GM21786 (cell line): ENCODE measurements around the gene PDGFC.
"Not testable (repeated sequence)": the region's sequence is repeated elsewhere in the genome, so short reads cannot be mapped to it uniquely, and the experiment has no call there.

Experiments
- ATAC-seq: cut with Tn5 transposase; IDR thresholded peaks from one replicate; pipeline ENCODE4 v1.9.1; 2021; ENCODE audit not compliant: unreplicated experiment

The PDGFC gene

DNA sequence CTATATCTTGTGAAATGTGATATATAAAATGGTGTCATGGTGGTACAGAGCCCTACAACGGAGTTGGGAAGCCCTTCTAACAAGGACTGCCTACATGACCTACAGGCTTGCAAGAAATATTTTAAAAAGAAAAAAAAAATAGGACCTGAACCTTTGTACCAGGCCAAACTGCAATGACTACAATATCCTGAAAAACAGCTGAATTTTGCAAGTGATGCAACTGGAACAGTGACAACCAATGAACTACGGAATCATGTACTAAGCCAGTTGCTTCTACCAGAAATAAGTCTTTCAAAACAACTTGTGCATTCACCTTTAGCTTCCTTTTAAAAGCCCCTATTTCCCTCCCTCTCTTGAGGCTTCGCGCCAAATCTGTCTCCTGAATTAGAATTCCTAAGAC lies 58.4 kb downstream of the PDGFC start:
- ATAC-seq, result no peak

DNA sequence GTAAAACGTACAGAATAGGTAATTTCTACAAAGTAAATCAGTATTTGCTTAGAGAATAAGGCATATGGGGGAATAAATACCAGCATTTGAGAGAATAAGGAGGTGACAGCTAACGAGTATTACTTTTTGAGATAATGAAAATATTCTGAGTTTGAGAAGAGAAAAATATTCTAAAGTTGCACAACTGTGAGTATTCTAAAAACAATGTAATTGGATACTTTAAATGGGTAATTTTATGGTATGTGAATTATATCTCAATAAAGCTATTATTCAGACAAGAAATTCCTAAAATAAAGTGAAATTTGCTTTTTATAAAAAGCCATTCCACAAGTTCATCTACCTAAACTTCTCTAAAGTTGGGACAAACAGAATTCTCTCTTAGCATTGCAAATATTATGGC lies 62.6 kb downstream of the PDGFC start:
- no peak for ATAC-seq

DNA sequence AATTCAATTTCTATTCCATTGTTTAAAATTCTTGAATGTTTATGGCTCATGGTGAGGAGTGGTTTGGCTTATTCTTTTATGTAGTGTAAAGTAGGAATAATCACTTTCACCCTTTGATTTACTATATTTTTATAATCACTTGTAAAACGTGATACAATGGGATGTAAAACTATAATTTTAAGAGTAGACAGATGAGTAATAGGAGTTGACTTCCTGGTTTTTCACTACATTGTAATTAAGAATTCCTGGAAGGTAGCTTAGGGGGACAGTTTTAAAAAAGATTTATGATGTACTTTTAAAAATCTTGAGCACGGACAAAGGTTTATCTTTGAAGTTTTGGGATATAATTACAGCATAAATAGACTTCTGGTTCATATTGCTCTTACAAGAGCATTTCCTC lies 65.3 kb downstream of the PDGFC start:
- no peak for ATAC-seq

DNA sequence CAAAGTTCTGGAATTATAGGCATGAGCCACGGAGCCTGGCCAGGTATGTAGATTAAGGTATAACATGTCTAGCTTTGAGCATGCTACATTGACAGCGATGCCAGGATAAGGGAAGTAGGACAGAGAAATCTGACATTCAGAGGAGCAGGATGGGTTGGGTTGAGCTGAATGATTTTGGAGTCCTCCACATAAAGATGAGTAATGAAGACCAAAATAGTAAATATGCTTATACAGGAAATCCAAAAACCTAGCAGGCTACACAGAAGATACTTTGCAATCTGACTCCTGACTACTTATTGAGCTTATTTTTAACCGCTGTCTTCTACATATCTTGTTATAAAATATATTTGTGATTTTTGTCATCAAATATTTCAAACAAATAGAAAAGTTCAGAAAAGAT lies 69.7 kb downstream of the PDGFC start:
- no peak for ATAC-seq

DNA sequence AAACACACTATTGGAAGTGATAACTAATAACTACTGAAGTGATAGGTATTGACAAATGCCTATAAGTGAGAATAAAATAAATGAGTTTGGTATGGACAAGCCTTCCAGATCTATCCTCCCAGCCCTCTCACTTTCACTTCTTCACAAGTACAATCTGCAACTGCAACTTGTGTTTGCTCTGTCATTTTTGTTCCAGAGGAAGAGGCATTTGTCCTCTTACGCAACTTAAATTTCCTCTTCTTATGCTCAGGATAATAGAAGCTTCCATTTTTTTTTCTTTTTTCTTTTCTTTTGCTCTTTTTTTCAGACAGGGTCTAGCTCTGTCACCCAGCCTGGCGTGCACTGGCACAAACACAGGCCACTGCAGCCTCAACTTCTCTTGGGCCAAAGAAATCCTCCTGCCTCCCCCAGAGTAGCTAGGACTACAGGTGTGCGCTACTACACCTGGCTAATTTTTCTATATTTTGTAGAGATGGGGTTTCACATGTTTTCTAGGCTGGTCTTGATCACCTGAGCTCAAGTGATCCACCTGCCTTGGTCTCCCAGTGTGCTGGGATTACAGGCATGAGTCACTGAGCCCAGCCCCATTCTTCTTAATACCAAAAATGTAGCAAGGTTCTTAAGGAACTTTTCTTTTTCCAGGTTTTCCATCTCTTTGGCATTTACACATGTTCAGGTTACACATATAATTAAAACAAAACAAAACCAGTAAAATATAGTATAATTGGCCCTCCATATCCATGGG lies 73.1 kb downstream of the PDGFC start:
- ATAC-seq, result no peak

DNA sequence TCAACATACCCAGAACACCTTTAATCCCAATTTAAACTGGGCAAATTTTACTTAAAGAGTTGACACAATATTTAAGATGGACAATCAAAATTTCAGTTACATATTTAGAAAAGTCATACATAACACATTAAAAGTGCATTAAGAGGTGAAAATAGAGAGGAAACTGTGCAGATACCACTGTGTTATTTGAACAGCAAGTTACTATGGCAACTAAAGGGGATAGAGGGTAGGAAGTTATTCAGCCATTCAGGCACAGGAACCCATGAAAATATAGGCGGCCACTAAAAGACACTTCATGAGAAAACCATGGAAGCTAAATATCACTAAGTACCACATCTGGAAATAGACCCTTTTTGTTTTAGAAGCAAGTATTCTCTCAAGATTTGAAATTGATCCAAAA lies 75.1 kb downstream of the PDGFC start:
- ATAC-seq, result no peak

DNA sequence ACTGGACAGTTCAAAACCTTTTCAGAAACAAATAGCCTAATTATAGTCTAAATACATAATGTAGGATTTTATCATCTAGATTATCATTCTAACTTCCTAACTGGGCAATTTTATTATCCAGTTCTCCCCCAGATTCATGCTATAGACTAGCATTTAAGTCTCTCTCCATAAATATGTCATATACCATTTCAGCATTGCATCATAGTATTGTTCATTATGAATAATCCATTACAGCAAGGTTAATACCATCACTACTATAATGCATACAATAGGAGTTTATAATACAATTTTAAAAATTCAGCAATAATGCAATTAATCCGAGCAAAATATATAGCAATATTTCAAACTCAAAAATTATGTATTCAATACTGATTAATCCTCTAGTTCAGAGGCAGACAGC lies 77.4 kb downstream of the PDGFC start:
- ATAC-seq, result no peak

DNA sequence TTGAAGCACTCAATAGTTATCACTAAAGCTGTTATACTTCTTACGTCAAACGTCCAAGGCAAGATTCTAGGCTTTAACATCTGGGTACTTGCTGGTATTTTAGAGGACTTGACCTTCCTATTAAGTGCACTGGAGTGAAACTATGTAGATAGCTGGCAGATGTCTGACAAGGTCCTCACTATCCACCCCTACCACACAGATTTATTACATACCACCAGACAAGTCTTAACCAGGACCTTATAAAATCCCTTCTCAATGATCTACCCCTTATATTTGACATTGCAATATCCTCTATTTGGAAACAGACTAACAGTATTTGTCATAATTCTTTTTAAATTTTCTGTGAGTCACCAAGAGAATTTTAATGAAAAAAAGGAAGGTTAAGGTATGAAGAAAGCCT lies 78.8 kb downstream of the PDGFC start:
- ATAC-seq, result no peak

DNA sequence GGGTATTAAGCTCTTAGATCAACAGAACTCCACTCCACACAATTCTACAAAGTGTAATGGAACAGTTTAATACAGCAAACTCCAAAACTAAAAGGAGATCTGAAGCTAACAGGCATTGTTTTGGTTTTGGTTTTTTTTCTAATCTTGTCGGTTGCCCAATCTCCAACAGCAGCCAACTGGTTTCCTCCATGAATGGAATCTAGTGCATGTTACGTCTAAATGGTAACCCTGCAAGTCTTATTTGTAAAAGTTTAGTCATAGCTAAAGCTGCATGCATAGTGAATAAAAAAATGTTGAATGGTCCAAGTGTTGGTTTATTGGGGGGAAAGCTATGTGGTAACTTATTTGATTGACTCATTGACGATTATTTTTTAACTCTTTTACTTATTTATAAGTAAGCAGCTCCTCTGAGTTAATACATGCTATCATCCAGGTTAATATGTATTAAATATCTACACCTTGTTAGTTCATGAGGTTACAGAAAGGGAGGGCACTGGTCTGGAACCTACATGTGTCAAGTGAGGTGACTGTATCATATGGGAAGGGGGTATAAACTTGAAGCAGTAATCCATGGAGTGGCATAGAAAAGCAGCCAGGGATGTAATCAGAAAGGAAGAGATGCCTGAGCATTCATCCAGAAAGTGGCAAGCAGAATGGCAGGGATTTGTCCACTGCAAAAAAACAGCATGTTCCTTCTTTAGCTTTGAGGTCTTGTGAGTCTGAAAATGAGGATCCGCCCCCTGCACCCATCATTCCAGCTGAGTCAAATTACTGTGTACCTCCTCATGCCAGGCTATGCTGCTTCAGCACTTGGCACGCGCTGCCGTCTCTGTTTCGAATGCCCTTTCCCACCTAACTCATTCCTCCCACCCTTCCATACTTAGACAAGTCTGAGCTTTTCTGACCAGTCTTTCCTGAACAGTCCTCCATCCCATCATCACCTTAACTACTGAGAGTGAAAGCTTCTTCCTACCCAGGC lies 81.7 kb downstream of the PDGFC start:
- ATAC-seq, result no peak

DNA sequence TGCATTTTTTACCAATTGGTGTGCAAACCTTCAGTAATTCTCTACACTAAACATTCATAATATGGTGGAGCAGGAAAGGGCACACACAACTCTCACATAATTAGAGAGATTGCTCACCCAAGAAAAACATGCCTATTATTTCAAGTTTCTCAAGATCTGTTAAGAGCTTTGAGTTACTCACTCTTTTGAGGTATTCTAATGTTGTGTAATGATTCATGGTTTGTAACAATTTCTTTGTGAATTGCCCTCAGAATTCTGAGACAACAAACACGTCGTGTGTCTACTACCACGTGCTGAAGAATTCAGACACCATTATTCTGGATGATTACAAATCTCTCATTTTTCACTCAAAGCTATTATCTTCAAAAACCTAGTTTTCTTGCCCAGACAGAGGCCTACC lies 82.8 kb downstream of the PDGFC start:
- no peak for ATAC-seq

DNA sequence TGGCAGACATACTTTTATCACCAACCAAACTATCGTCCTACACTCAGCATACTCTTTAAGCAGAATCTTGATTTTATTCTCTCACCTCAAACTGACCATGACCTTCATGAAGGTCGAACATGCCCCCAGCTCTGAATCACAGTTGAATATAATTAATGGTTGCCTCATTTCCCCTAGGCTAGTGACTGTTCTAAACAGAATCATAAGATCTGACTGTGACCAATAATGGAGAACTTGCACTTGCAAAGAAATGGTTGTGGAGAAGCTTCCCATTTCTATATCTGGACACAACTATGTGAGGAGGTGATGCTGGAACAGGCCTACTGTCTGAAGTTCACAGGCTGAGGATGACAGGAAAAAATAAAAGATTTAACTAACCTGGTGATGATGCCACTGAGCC lies 85.1 kb downstream of the PDGFC start:
- no peak for ATAC-seq

DNA sequence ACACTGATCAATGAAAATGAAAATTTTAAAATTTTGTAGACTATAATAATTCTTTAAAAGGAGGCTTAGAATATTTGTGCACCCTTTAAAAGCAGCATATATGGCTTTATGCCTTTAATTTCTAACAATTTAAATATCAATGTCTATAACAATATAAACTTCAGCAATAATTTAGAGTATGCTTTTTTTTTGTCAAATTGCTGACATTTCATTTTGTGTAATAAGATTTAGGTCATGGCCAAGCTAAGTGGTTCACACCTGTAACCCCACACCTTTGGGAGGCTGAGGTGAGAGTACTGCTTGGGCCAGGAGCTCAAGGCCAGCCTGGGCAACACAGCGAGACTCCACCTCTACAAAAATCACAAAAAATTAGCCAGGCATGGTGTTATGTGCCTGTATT lies 86.2 kb downstream of the PDGFC start:
- no peak for ATAC-seq

DNA sequence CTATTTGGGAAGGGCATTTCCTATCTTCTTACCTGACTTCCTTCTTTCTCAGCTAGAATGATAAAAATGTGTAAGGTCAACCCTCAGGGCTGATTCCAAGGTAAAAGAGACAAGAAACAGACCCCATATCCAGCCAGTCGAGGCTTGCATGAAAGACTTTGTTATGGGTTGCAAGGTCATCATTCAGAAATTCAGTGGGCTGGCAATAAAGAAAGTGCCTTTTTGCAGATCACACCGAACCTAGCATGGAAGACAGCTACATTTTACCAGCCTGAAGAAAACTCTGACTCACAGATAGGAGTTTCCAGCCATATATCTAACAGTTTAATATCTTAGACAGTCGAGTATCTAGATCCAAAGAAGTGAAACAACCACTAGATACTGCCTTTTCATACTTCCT lies 87.4 kb downstream of the PDGFC start:
- no peak for ATAC-seq

DNA sequence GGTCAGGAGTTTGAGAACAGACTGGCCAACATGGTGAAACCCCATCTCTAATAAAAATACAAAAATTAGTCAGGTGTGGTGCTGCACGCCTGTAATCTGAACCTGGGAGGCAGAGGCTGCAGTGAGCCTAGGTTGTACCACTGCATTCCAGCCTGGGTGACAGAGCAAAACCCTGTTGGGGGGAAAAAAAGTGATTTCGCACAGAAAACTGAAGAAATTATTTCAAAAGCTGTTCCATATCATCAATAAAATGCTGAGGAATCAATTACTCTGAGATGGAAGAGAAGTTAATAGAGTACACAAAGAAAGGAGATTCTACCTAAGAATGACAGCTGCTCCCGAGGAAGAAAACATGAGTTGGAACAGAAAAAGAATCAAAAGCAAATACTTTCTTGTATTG lies 95.9 kb downstream of the PDGFC start:
- ATAC-seq, result no peak

DNA sequence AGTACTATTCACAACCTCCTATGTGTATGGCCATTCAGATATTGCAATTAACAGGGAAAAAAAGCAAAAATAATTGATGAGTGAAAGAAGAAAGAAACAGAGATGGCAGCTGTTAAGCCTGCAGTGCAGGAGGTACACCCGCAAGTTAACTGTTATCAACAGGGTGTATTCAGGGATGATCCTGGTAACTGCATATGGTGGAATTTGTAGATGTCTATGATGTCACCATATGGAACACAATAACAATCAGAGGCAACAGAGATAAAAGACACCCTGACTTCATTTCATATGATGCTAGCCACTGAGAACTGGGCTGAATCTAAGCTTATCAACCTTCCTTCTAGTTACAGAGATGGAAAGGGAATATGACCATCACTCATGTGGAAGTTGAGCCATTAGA lies 96.5 kb downstream of the PDGFC start:
- no peak for ATAC-seq

DNA sequence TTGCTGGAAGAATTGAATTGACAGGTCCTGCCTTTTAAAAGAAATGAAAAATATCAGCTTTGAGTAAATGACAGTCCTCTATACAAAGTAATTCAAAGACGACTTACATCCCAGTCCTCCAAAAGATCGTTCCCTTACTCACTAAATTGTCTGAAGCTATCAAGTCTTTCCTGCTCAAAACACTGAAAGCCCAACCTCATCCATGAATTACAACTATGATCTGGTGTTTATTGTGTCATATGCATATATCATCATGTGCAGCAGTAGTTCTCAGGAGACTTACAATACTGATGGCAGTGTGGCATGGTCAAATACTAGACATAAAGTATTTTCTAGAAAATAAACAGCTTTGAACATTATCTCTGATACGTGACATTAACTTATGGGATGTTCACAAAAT lies 97.8 kb downstream of the PDGFC start:
- ATAC-seq, result no peak

DNA sequence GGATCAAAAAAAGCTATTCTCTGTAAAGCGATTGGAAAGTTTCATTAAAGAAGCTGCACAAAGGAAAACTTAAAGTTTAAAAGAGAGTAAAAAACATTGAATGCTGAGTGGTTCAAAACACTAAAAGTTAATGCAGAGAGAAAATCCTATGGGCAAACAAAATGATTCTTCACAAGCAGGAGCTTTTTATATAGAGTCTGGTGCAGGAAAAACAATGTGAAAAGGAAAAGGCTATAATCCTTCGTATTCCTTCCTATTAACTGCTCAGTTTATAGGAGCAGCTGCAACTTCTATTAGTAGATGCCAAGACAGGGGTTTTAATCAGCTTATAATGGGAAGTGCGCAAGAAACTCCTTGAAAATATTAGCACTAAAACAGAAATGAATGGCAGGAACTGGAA lies 100.7 kb downstream of the PDGFC start:
- ATAC-seq, result no peak

DNA sequence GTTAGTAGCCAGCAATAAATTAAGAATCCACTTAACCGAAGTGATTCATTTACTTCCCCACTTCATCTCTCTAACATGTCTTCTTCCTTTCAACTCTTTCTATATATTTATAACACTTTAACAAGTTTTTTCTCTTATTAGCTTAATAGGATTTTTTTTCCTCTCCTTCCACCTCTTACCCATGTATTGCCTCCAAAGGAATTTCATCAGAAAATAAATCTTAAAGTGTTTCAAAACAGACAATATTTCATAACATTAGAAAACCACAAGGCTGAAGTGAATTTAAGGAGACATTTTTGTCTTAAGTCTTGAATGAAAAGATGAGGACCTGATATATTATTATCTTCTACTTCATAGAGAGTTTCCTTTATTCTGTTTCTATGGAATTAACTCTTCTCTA lies 101.5 kb downstream of the PDGFC start:
- ATAC-seq, result no peak

DNA sequence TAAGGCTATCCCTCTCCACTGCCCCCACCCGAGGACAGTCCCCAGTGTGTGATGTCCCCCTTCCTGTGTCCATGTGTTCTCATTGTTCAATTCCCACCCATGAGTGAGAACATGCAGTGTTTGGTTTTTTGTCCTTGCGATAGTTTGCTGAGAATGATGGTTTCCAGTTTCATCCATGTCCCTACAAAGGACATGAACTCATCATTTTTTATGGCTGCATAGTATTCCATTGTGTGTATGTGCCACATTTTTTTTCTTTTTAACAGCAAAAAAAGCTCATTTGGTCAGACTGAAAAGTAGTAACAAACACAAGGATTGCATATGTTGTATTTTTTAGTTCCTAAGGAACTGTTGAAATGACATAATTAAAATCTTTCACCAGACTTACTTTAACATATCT lies 105.5 kb downstream of the PDGFC start:
- not testable (repeated sequence) for ATAC-seq

DNA sequence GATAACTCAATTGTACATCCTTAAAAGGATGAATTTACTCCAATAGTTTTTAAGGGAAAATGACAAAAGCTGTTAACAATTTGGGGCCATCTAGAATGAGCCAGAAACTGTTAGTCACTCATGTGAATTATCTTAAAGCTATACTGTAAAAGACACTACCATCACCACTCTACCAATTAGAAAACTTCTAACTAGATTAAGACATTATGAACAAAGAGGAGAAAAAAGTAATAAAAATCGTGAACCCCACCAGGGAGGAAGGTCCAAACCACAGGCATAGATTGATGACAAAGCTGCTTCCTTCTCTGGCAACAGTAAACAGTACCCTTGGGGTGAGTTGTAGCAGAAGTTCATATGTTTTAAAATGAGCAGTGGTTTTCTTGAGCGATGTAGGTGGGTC lies 106.1 kb downstream of the PDGFC start:
- no peak for ATAC-seq

DNA sequence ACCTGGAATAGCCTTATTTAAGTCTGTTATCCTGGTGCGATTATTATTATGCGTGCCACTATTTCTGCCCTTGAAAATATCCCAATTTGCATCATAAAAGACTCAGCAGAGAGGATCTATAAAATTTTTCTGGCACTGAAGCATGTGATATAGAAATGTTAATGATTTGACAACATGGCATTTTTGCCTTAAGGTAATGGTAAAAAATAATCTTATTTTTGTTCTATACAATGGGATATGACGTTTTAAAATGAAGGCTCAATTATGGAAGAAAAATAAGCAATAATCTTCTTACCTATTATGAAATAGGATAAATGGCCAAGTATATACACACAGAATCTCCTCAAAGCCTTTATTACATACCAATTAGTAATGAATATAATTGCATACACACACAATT lies 113.5 kb downstream of the PDGFC start:
- ATAC-seq, result no peak

DNA sequence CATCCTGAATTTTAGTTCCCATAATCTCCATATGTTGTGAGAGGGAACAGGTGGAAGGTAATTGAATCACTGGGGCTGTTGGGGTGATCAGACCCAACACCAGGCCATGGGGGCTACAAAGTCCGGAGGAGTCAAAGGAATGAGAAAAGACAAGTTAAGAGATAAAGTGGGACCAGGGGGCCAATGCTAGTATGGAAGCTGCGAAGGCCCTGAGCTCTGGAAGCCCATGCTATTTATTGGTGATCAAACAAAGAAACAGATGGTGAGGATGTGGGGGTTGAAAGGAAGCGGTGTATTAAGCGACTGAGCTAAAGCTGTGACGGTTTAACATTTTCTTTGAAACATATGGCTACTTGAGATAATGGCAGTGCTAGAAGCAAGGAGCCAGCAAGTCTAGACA lies 132.8 kb downstream of the PDGFC start:
- ATAC-seq, result no peak
